GM23248 (cell line): ENCODE data around the gene TEKT3. TPM values are rescaled to one million over a fixed set of nuclear protein-coding genes. Genes with fewer than 3 reads are reported as not detected.

Experiments used
- DNase-seq: peaks from one replicate; pipeline ENCODE4 v3.0.0-alpha.2; 2015
- H2AFZ ChIP-seq: fragments of 200-600 bp; sonication (generic); 2 replicates; pipeline ENCODE4 v1.6.1; 2016; ENCODE audit warnings: antibody characterized with exemption
- H3F3A ChIP-seq: fragments of 200-600 bp; sonication (generic); 2 replicates; pipeline ENCODE4 v1.6.1; 2016; ENCODE audit warnings: mild to moderate bottlenecking, antibody characterized with exemption, mixed run types; ENCODE audit not compliant: insufficient read depth
- H3K27ac ChIP-seq: fragments of 200-600 bp; sonication (generic); 2 replicates; pipeline ENCODE4 v1.5.1; 2016; ENCODE audit warnings: mild to moderate bottlenecking
- H3K27me3 ChIP-seq: fragments of 200-600 bp; sonication (generic); replicated peaks from 2 replicates; pipeline ENCODE4 v1.6.1; 2016; ENCODE audit warnings: mild to moderate bottlenecking; ENCODE audit not compliant: insufficient read depth
- H3K36me3 ChIP-seq: fragments of 200-600 bp; sonication (generic); 2 replicates; pipeline ENCODE4 v1.6.1; 2016; ENCODE audit warnings: low read depth, mild to moderate bottlenecking
- H3K4me1 ChIP-seq: fragments of 200-600 bp; sonication (generic); 2 replicates; pipeline ENCODE4 v1.6.1; 2016; ENCODE audit warnings: mild to moderate bottlenecking; ENCODE audit not compliant: insufficient read depth
- H3K4me2 ChIP-seq: fragments of 200-600 bp; sonication (generic); one replicate; pipeline ENCODE4 v1.6.1; 2016; ENCODE audit warnings: mild to moderate bottlenecking; ENCODE audit not compliant: unreplicated experiment
- H3K4me3 ChIP-seq: fragments of 200-600 bp; sonication (generic); 2 replicates; pipeline ENCODE4 v1.5.1; 2016; ENCODE audit warnings: mild to moderate bottlenecking
- H3K79me2 ChIP-seq: fragments of 200-600 bp; sonication (generic); 2 replicates; pipeline ENCODE4 v1.6.1; 2016; ENCODE audit warnings: mild to moderate bottlenecking; ENCODE audit not compliant: insufficient read depth
- H3K9ac ChIP-seq: fragments of 200-600 bp; sonication (generic); 2 replicates; pipeline ENCODE4 v1.6.1; 2016; ENCODE audit warnings: mild to moderate bottlenecking
- H3K9me2 ChIP-seq: fragments of 200-600 bp; sonication (generic); 2 replicates; pipeline ENCODE4 v1.6.1; 2016; ENCODE audit warnings: mixed run types, mild to moderate bottlenecking, moderate library complexity; ENCODE audit not compliant: insufficient read depth
- H3K9me3 ChIP-seq: fragments of 200-600 bp; sonication (generic); one replicate; pipeline ENCODE4 v1.6.1; 2017; ENCODE audit warnings: low read depth
- H4K20me1 ChIP-seq: fragments of 200-600 bp; sonication (generic); 2 replicates; pipeline ENCODE4 v1.6.0; 2016; ENCODE audit not compliant: insufficient read depth
- EZH2 ChIP-seq: fragments of 200-600 bp; sonication (generic); IDR thresholded peaks from 2 replicates; pipeline ENCODE4 v1.6.1; 2018; ENCODE audit warnings: antibody characterized with exemption, mild to moderate bottlenecking; ENCODE audit not compliant: insufficient read depth, poor library complexity, severe bottlenecking
- EZH2phosphoT487 ChIP-seq: fragments of 200-600 bp; sonication (generic); IDR thresholded peaks from 2 replicates; pipeline ENCODE4 v1.6.1; 2018; ENCODE audit warnings: antibody characterized with exemption, moderate library complexity, mild to moderate bottlenecking, low read depth; ENCODE audit not compliant: insufficient read depth
- WGBS, 2 experiments: methylation state at CpG; one replicate each; pipeline ENCODE4 v1.1.6; 2015 to 2017; ENCODE audit warnings: low lambda C conversion rate in 2 of 2, low coverage in 1 of 2; ENCODE audit errors: missing lambda C conversion rate in 2 of 2; 5-methylcytosine and 5-hydroxymethylcytosine counted together
- in situ Hi-C: fragments of 300-500 bp; cut with MboI; formaldehyde crosslinking; loops from 2 replicates; pipeline ENCODE4 v1.15.0; 2020
- polyA plus RNA-seq: library from polyadenylated mRNA; unstranded; fragments of >200 nt; fragmentation: Nextera tagmentation; extraction: Ambion mirVana; gene quantifications from 2 replicates; pipeline ENCODE4 v1.2.1, GENCODE V29; 2016
- total RNA-seq: library from RNA; depleted of rRNA; stranded (reverse); fragments of >200 nt; shearing (Covaris generic); gene quantifications from 2 replicates; pipeline ENCODE4 v1.2.3, GENCODE V29; 2014

The TEKT3 gene
- total and polyA plus RNA-seq, 2 experiments from 2014 or later: not detected

GRCh38 chr17:15351478-15351840 lies 10.1 kb upstream of the TEKT3 start:
- H3K79me2 ChIP-seq: no peaks in the 10 kb centered on the region

GRCh38 chr17:15350777-15351477 lies 9.5 kb upstream of the TEKT3 start:
- WGBS, 2 experiments: 43 to 45% methylated on average over 10 of the region's 10 CpGs
- no peaks in the 10 kb centered on the region for H4K20me1 ChIP-seq
- H3K9me2 ChIP-seq: no peaks in the 10 kb centered on the region
- in situ Hi-C loops: no loop called here
- DNase-seq: peak; percentile 42
- H3K4me2 ChIP-seq: no peak overlapping the region
- no peak overlapping the region for H3K27ac ChIP-seq
- H3K9ac ChIP-seq: 0 out of 2 replicates have a peak overlapping the region, but pooled peaks have one; percentile 2
- TF ChIP-seq EZH2phosphoT487 (no peak), EZH2 (no peak)
- H3K9me3 ChIP-seq: no peaks in the 10 kb centered on the region
- no peak overlapping the region for H2AFZ ChIP-seq
- no peak overlapping the region for H3K4me3 ChIP-seq
- H3K27me3 ChIP-seq: no peaks in the 10 kb centered on the region
- no peaks in the 10 kb centered on the region for H3K36me3 ChIP-seq
- H3K4me1 ChIP-seq: peaks cover 27% of the 10 kb centered on the region
- no peaks in the 10 kb centered on the region for H3K79me2 ChIP-seq
- peaks cover 15% of the 10 kb centered on the region for H3F3A ChIP-seq

More at GRCh38 chr17:15351478-15351840, 10.1 kb upstream of the TEKT3 start:
- H3F3A ChIP-seq: peaks cover 15% of the 10 kb centered on the region
- in situ Hi-C loops: no loop called here
- peaks cover 27% of the 10 kb centered on the region for H3K4me1 ChIP-seq
- DNase-seq: no peak
- H3K9ac ChIP-seq: no peak overlapping the region
- H3K9me3 ChIP-seq: no peaks in the 10 kb centered on the region
- H3K4me2 ChIP-seq: peak overlapping the region; percentile 2
- TF ChIP-seq EZH2phosphoT487: no peak
- no peak for TF ChIP-seq EZH2
- no peak overlapping the region for H3K4me3 ChIP-seq
- no peaks in the 10 kb centered on the region for H3K36me3 ChIP-seq
- H2AFZ ChIP-seq: no peak overlapping the region
- no peaks in the 10 kb centered on the region for H4K20me1 ChIP-seq
- 24 to 30% methylated on average over 4 of the region's 4 CpGs for WGBS, 2 experiments
- H3K9me2 ChIP-seq: no peaks in the 10 kb centered on the region
- peak overlapping the region; percentile 31 for H3K27ac ChIP-seq
- H3K27me3 ChIP-seq: no peaks in the 10 kb centered on the region

DNA sequence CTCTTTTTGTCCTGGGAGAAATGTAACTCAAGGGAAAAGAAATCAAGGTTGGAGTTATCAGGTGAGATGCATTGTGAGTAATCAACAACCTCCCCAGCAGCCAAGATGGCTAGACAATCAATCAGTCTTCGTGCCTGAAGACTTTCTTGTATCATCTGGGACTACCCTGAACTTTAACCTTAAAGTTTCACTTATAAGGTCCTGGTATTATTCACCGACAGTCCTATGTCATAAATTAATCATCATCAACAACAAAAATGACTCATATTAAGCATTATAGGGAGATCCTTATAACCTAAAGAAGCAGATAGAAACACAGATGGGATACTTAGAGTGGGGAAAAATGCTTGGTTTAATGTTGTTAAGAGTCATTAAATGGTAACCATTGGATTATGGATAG lies 7.7 kb upstream of the TEKT3 start:
- WGBS, 2 experiments: 83 to 85% methylated on average over 2 of the region's 2 CpGs
- H3K9me3 ChIP-seq: no peaks in the 10 kb centered on the region
- no peak overlapping the region for H3K9ac ChIP-seq
- no peak for DNase-seq
- H4K20me1 ChIP-seq: no peaks in the 10 kb centered on the region
- H3K4me1 ChIP-seq: peaks cover 30% of the 10 kb centered on the region
- H3K79me2 ChIP-seq: no peaks in the 10 kb centered on the region
- H3F3A ChIP-seq: peaks cover 15% of the 10 kb centered on the region
- H3K27me3 ChIP-seq: no peaks in the 10 kb centered on the region
- no peak overlapping the region for H2AFZ ChIP-seq
- H3K27ac ChIP-seq: no peak overlapping the region
- H3K9me2 ChIP-seq: no peaks in the 10 kb centered on the region
- H3K36me3 ChIP-seq: no peaks in the 10 kb centered on the region
- in situ Hi-C loops: no loop called here
- H3K4me2 ChIP-seq: no peak overlapping the region
- TF ChIP-seq EZH2 (no peak), EZH2phosphoT487 (no peak)
- H3K4me3 ChIP-seq: no peak overlapping the region

GRCh38 chr17:15348021-15348420 lies 6.6 kb upstream of the TEKT3 start:
- Histone ChIP-seq H3K79me2 (no peaks in the 10 kb centered on the region), H3K27ac (no peak overlapping the region), H3K4me2 (no peak overlapping the region), H4K20me1 (no peaks in the 10 kb centered on the region), H3K27me3 (no peaks in the 10 kb centered on the region), H3K9me3 (no peaks in the 10 kb centered on the region), H3K9me2 (no peaks in the 10 kb centered on the region), H3K36me3 (no peaks in the 10 kb centered on the region), H2AFZ (no peak overlapping the region), H3K4me3 (no peak overlapping the region), H3K4me1 (peaks cover 41% of the 10 kb centered on the region), H3K9ac (no peak overlapping the region), H3F3A (peaks cover 21% of the 10 kb centered on the region)
- 15 to 17% methylated on average over 4 of the region's 4 CpGs for WGBS, 2 experiments
- in situ Hi-C loops: no loop called here
- TF ChIP-seq EZH2phosphoT487: no peak
- TF ChIP-seq EZH2: no peak
- peak; percentile 57 for DNase-seq
